Measurements from ENCODE around the gene KCNMB3.
A peak's percentile ranks its signal among the peaks of the same experiment; 100 is the strongest.
"Not testable (repeated sequence)": the region's sequence is repeated elsewhere in the genome, so short reads cannot be mapped to it uniquely, and the experiment has no call there.

KCNMB3 gene

DNA sequence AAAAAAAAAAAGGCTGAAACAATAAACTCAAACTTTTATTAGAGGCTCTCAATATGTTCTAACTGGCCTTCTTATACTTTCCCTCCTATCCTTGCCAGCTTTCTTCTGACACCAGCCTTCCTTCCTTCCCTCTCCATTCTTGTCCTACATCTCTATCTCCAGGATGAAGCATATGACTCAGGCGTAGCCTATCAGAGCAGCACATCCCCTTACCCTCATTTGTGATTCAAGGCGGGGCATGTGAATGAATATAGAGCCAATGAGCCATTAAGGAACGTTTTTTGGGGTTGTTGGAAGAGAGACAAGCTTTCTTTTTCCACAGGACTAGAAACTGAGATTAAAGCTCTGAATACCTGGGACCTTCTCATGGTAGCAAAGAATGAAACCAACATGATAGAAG is 25.1 kb upstream of the KCNMB3 start:
- H3K9me3 ChIP-seq (ENCODE audit: control extremely low read depth in 1 of 5, control insufficient read depth in 4 of 5, insufficient read depth in 2 of 5, low read depth in 1 of 5, low read length in 4 of 5): no peaks in the 10 kb centered on the region
- no peaks in the 10 kb centered on the region for H3K36me3 ChIP-seq (ENCODE audit: control insufficient read depth in 4 of 4, insufficient read depth in 4 of 4, low read length in 3 of 4)
- no peaks in the 10 kb centered on the region for H3K4me1 ChIP-seq (ENCODE audit: control extremely low read depth in 1 of 4, control insufficient read depth in 4 of 4, insufficient read depth in 4 of 4, low read length in 3 of 4)
- POLR2A ChIA-PET: no interaction called here
- no peak for DNase-seq
- H3K27me3 ChIP-seq (replicated peaks in 2 of 5; ENCODE audit: control insufficient read depth in 4 of 5, insufficient read depth in 5 of 5, low read length in 4 of 5): no peaks in the 10 kb centered on the region
- CTCF ChIA-PET: interaction anchor here (0.7 to 2.2 kb wide), 4 partner anchors 10 to 124 kb away, joined by 3 to 10 read pairs (median 4); no protein-coding TSS in a partner anchor
- 75% methylated on average over 1 of the region's 3 CpGs for WGBS (ENCODE audit: insufficient coverage)
- H3K4me3 ChIP-seq (ENCODE audit: control insufficient read depth in 1 of 7, extremely low read depth in 1 of 7, insufficient read depth in 4 of 7, low read depth in 2 of 7, low read length in 6 of 7): no peak overlapping the region
- no peak overlapping the region for H3K27ac ChIP-seq (ENCODE audit: insufficient read depth in 1 of 2, low read depth in 1 of 2, low read length in 2 of 2, poor library complexity in 1 of 2, severe bottlenecking in 2 of 2)

DNA sequence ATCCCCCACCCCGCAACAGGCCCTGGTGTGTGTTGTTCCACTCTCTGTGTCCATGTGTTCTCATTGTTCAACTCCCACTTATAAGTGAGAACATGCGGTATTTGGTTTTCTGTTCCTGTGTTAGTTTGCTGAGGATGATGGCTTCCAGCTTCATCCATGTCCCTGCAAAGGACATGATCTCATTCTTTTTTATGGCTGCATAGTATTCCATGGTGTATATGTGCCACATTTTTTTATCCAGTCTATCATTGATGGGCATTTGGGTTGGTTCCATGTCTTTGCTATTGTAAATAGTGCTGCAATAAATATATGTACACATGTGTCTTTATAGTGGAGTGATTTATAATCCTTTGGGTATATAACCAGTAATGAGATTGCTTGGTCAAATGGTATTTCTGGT is 23.5 kb upstream of the KCNMB3 start:
- CTCF ChIA-PET: interaction anchor here (1.2 to 1.4 kb wide), 2 partner anchors 41 to 48 kb away, joined by 3 to 4 read pairs; no protein-coding TSS in a partner anchor
- H3K27ac ChIP-seq (ENCODE audit: insufficient read depth in 1 of 2, low read depth in 1 of 2, low read length in 2 of 2, poor library complexity in 1 of 2, severe bottlenecking in 2 of 2); H3K4me1 ChIP-seq (ENCODE audit: control extremely low read depth in 1 of 4, control insufficient read depth in 4 of 4, insufficient read depth in 4 of 4, low read length in 3 of 4); DNase-seq; H3K9me3 ChIP-seq (ENCODE audit: control extremely low read depth in 1 of 5, control insufficient read depth in 4 of 5, insufficient read depth in 2 of 5, low read depth in 1 of 5, low read length in 4 of 5); H3K4me3 ChIP-seq (ENCODE audit: control insufficient read depth in 1 of 7, extremely low read depth in 1 of 7, insufficient read depth in 4 of 7, low read depth in 2 of 7, low read length in 6 of 7); H3K36me3 ChIP-seq (ENCODE audit: control insufficient read depth in 4 of 4, insufficient read depth in 4 of 4, low read length in 3 of 4); H3K27me3 ChIP-seq (replicated peaks in 2 of 5; ENCODE audit: control insufficient read depth in 4 of 5, insufficient read depth in 5 of 5, low read length in 4 of 5); POLR2A ChIA-PET: not testable (repeated sequence)
- WGBS (ENCODE audit: insufficient coverage): no CpG with 5 or more reads among the region's 2 CpGs

- POLR2A ChIA-PET: no interaction called here
- Histone ChIP-seq H3K36me3 (ENCODE audit: control insufficient read depth in 4 of 4, insufficient read depth in 4 of 4, low read length in 3 of 4) (no peaks in the 10 kb centered on the region), H3K4me1 (ENCODE audit: control extremely low read depth in 1 of 4, control insufficient read depth in 4 of 4, insufficient read depth in 4 of 4, low read length in 3 of 4) (peaks cover 0 to 6% (median 3%) of the 10 kb centered on the region in 4 experiments), H3K27ac (ENCODE audit: insufficient read depth in 1 of 2, low read depth in 1 of 2, low read length in 2 of 2, poor library complexity in 1 of 2, severe bottlenecking in 2 of 2) (no peak overlapping the region), H3K4me3 (ENCODE audit: control insufficient read depth in 1 of 7, extremely low read depth in 1 of 7, insufficient read depth in 4 of 7, low read depth in 2 of 7, low read length in 6 of 7) (no peak overlapping the region), H3K27me3 (replicated peaks in 2 of 5; ENCODE audit: control insufficient read depth in 4 of 5, insufficient read depth in 5 of 5, low read length in 4 of 5) (no peaks in the 10 kb centered on the region), H3K9me3 (ENCODE audit: control extremely low read depth in 1 of 5, control insufficient read depth in 4 of 5, insufficient read depth in 2 of 5, low read depth in 1 of 5, low read length in 4 of 5) (no peaks in the 10 kb centered on the region)
- peak in 1 of 3 donors; percentile 27 for DNase-seq
- WGBS (ENCODE audit: insufficient coverage): 95% methylated on average over 2 of the region's 3 CpGs
- CTCF ChIA-PET: interaction anchor here (0.9 to 2.0 kb wide), 5 partner anchors 10 to 257 kb away, joined by 3 to 8 read pairs (median 4); no protein-coding TSS in a partner anchor
Measured at GRCh38 chr3:179272385-179272784, 21.5 kb upstream of the KCNMB3 start.

DNA sequence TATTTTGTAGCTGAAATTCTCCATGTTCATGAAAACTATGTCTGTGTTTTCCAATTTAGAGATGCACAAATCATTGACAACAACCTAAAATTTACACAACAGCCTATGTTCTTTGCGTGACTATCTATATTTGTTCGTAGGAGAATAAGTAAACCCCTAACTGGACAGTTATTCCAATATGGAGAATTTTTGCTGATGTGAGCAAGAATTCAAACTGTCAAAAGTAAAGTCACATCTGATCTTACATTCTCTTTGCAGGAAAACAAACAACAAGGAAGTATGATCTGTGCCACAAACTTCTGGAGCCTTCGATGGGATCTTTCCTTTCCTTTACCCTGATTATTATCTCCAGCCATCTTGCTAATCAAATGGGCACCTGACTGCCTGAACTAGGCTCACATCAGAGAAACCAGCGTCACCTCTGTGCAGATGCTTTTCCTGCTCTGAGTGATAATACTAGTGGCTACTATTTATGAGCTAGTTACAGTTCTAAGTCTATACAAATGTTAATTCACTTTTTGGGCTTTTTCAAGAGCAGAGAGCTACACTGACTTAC is 18.3 kb upstream of the KCNMB3 start:
- peaks cover 0 to 9% (median 3%) of the 10 kb centered on the region in 4 experiments for H3K4me1 ChIP-seq (ENCODE audit: control extremely low read depth in 1 of 4, control insufficient read depth in 4 of 4, insufficient read depth in 4 of 4, low read length in 3 of 4)
- H3K9me3 ChIP-seq (ENCODE audit: control extremely low read depth in 1 of 5, control insufficient read depth in 4 of 5, insufficient read depth in 2 of 5, low read depth in 1 of 5, low read length in 4 of 5): no peaks in the 10 kb centered on the region
- DNase-seq: peak in 1 of 3 donors; percentile 29
- ChIA-PET POLR2A (no interaction called here), CTCF (interaction anchor here (1.1 kb wide), 1 partner anchor 254 kb away, joined by 3 read pairs; no protein-coding TSS in a partner anchor)
- H3K27ac ChIP-seq (ENCODE audit: insufficient read depth in 1 of 2, low read depth in 1 of 2, low read length in 2 of 2, poor library complexity in 1 of 2, severe bottlenecking in 2 of 2): no peak overlapping the region
- H3K27me3 ChIP-seq (replicated peaks in 2 of 5; ENCODE audit: control insufficient read depth in 4 of 5, insufficient read depth in 5 of 5, low read length in 4 of 5): no peaks in the 10 kb centered on the region
- 17% methylated on average over 1 of the region's 4 CpGs for WGBS (ENCODE audit: insufficient coverage)
- H3K36me3 ChIP-seq (ENCODE audit: control insufficient read depth in 4 of 4, insufficient read depth in 4 of 4, low read length in 3 of 4): no peaks in the 10 kb centered on the region
- H3K4me3 ChIP-seq (ENCODE audit: control insufficient read depth in 1 of 7, extremely low read depth in 1 of 7, insufficient read depth in 4 of 7, low read depth in 2 of 7, low read length in 6 of 7): no peak overlapping the region

GRCh38 chr3:179268400-179269051 is 17.6 kb upstream of the KCNMB3 start:
- H3K4me3 ChIP-seq (ENCODE audit: control insufficient read depth in 1 of 7, extremely low read depth in 1 of 7, insufficient read depth in 4 of 7, low read depth in 2 of 7, low read length in 6 of 7): no peak overlapping the region
- WGBS (ENCODE audit: insufficient coverage): 67% methylated on average over 3 of the region's 4 CpGs
- peak in 1 of 3 donors; percentile 24 for DNase-seq
- no peaks in the 10 kb centered on the region for H3K9me3 ChIP-seq (ENCODE audit: control extremely low read depth in 1 of 5, control insufficient read depth in 4 of 5, insufficient read depth in 2 of 5, low read depth in 1 of 5, low read length in 4 of 5)
- no peak overlapping the region for H3K27ac ChIP-seq (ENCODE audit: insufficient read depth in 1 of 2, low read depth in 1 of 2, low read length in 2 of 2, poor library complexity in 1 of 2, severe bottlenecking in 2 of 2)
- H3K4me1 ChIP-seq (ENCODE audit: control extremely low read depth in 1 of 4, control insufficient read depth in 4 of 4, insufficient read depth in 4 of 4, low read length in 3 of 4): peaks cover 0 to 9% (median 3%) of the 10 kb centered on the region in 4 experiments
- ChIA-PET CTCF (interaction anchor here (1.1 kb wide), 1 partner anchor 254 kb away, joined by 3 read pairs; no protein-coding TSS in a partner anchor), POLR2A (no interaction called here)
- H3K36me3 ChIP-seq (ENCODE audit: control insufficient read depth in 4 of 4, insufficient read depth in 4 of 4, low read length in 3 of 4): no peaks in the 10 kb centered on the region
- no peaks in the 10 kb centered on the region for H3K27me3 ChIP-seq (replicated peaks in 2 of 5; ENCODE audit: control insufficient read depth in 4 of 5, insufficient read depth in 5 of 5, low read length in 4 of 5)

DNA sequence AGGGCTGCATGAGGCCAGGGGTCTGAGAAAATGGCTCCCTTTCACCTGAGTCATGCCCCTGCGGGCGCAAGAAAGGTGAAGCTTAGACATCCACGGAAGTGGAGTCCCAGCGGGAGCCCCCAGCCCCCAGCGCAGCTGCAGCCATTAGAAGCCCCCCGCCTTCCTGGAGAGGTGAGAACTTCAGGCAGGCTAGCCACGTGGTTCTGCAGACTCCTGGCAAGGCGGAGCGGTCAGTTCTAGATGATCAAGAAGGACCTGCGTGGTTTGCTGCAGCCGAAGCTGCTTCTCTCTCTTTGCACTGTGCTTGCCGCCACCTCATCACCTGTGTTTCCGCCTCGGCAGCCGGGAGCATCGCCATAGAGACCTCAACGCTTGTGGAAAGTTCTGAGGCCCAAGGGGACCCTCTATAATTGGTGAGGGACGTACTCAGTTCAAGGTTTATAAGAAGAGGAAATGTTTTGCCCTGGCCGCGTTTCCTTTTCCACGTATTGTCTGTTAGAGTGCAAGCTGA is 15.8 kb upstream of the KCNMB3 start:
- no peaks in the 10 kb centered on the region for H3K36me3 ChIP-seq (ENCODE audit: control insufficient read depth in 4 of 4, insufficient read depth in 4 of 4, low read length in 3 of 4)
- POLR2A ChIA-PET: no interaction called here
- no peak overlapping the region for H3K27ac ChIP-seq (ENCODE audit: insufficient read depth in 1 of 2, low read depth in 1 of 2, low read length in 2 of 2, poor library complexity in 1 of 2, severe bottlenecking in 2 of 2)
- peaks cover 0 to 11% (median 3%) of the 10 kb centered on the region in 4 experiments for H3K4me1 ChIP-seq (ENCODE audit: control extremely low read depth in 1 of 4, control insufficient read depth in 4 of 4, insufficient read depth in 4 of 4, low read length in 3 of 4)
- WGBS (ENCODE audit: insufficient coverage): 83% methylated on average over 18 of the region's 21 CpGs
- H3K4me3 ChIP-seq (ENCODE audit: control insufficient read depth in 1 of 7, extremely low read depth in 1 of 7, insufficient read depth in 4 of 7, low read depth in 2 of 7, low read length in 6 of 7): no peak overlapping the region
- DNase-seq: no peak
- H3K27me3 ChIP-seq (replicated peaks in 2 of 5; ENCODE audit: control insufficient read depth in 4 of 5, insufficient read depth in 5 of 5, low read length in 4 of 5): no peaks in the 10 kb centered on the region
- H3K9me3 ChIP-seq (ENCODE audit: control extremely low read depth in 1 of 5, control insufficient read depth in 4 of 5, insufficient read depth in 2 of 5, low read depth in 1 of 5, low read length in 4 of 5): peaks cover 0 to 5% (median 0%) of the 10 kb centered on the region in 5 experiments
- CTCF ChIA-PET: interaction anchor here (0.9 to 3.1 kb wide), 5 partner anchors 9 to 120 kb away, joined by 3 to 10 read pairs (median 4); no protein-coding TSS in a partner anchor

GRCh38 chr3:179265875-179266274 is 15.0 kb upstream of the KCNMB3 start:
- no peaks in the 10 kb centered on the region for H3K27me3 ChIP-seq (replicated peaks in 2 of 5; ENCODE audit: control insufficient read depth in 4 of 5, insufficient read depth in 5 of 5, low read length in 4 of 5)
- peak in 2 of 3 donors; percentile 65 to 78 for DNase-seq
- H3K36me3 ChIP-seq (ENCODE audit: control insufficient read depth in 4 of 4, insufficient read depth in 4 of 4, low read length in 3 of 4): no peaks in the 10 kb centered on the region
- H3K27ac ChIP-seq (ENCODE audit: insufficient read depth in 1 of 2, low read depth in 1 of 2, low read length in 2 of 2, poor library complexity in 1 of 2, severe bottlenecking in 2 of 2): no peak overlapping the region
- H3K9me3 ChIP-seq (ENCODE audit: control extremely low read depth in 1 of 5, control insufficient read depth in 4 of 5, insufficient read depth in 2 of 5, low read depth in 1 of 5, low read length in 4 of 5): peaks cover 0 to 5% (median 0%) of the 10 kb centered on the region in 5 experiments
- CTCF ChIA-PET: interaction anchor here (0.9 to 3.1 kb wide), 4 partner anchors 10 to 165 kb away, joined by 3 to 10 read pairs (median 4); no protein-coding TSS in a partner anchor
- no peak overlapping the region for H3K4me3 ChIP-seq (ENCODE audit: control insufficient read depth in 1 of 7, extremely low read depth in 1 of 7, insufficient read depth in 4 of 7, low read depth in 2 of 7, low read length in 6 of 7)
- POLR2A ChIA-PET: no interaction called here
- peaks cover 0 to 14% (median 5%) of the 10 kb centered on the region in 4 experiments for H3K4me1 ChIP-seq (ENCODE audit: control extremely low read depth in 1 of 4, control insufficient read depth in 4 of 4, insufficient read depth in 4 of 4, low read length in 3 of 4)
- 41% methylated on average over 4 of the region's 4 CpGs for WGBS (ENCODE audit: insufficient coverage)
